Putamen (tissue), 1 donor: ENCODE data around the gene RARG.
"Not testable (repeated sequence)": the region's sequence is repeated elsewhere in the genome, so short reads cannot be mapped to it uniquely, and the experiment has no call there.

Source experiments
- DNase-seq: peaks from one replicate; pipeline ENCODE4 v3.0.0-alpha.2; 2016; ENCODE audit warnings: low spot score

The RARG gene

GRCh38 chr12:53190108-53190729 is 41.8 kb downstream of the RARG start:
- DNase-seq, result no peak

- DNase-seq, result no peak
These were observed 44.7 kb downstream of the RARG start for GRCh38 chr12:53187145-53187899.

GRCh38 chr12:53186745-53187144 is 45.3 kb downstream of the RARG start:
- no peak for DNase-seq

GRCh38 chr12:53185582-53186153 is 46.3 kb downstream of the RARG start:
- DNase-seq, result no peak

GRCh38 chr12:53184828-53185227 is 47.2 kb downstream of the RARG start:
- DNase-seq, result no peak

- DNase-seq, result no peak
These were observed 49.1 kb downstream of the RARG start for GRCh38 chr12:53182903-53183302.

- DNase-seq, result no peak
These were observed 50.1 kb downstream of the RARG start for GRCh38 chr12:53181935-53182334.

GRCh38 chr12:53180931-53181645 is 50.9 kb downstream of the RARG start:
- no peak for DNase-seq

- DNase-seq, result peak; percentile 99
These were observed 51.6 kb downstream of the RARG start, which contains the start of the genes CSAD and ZNF740 for GRCh38 chr12:53180220-53180930. Gene CSAD, minus strand, starts transcription at chr12:53180925. Its CDS starts 7,455 bp downstream, at chr12:53173470. Gene ZNF740, plus strand, starts transcription at chr12:53180722. Its CDS starts 1,262 bp downstream, at chr12:53181984.

GRCh38 chr12:53179687-53180219 is 52.3 kb downstream of the RARG start:
- no peak for DNase-seq

GRCh38 chr12:53178803-53179202 is 53.2 kb downstream of the RARG start:
- not testable (repeated sequence) for DNase-seq

- DNase-seq, result not testable (repeated sequence)
These were observed 54.6 kb downstream of the RARG start for GRCh38 chr12:53177447-53177846.

GRCh38 chr12:53176750-53177149 is 55.3 kb downstream of the RARG start:
- no peak for DNase-seq

GRCh38 chr12:53174881-53175491 is 57.0 kb downstream of the RARG start:
- DNase-seq, result no peak

- DNase-seq, result no peak
These were observed 58.8 kb downstream of the RARG start for GRCh38 chr12:53173085-53173715.

GRCh38 chr12:53172352-53172751 is 59.7 kb downstream of the RARG start:
- no peak for DNase-seq

GRCh38 chr12:53171725-53172329 is 60.2 kb downstream of the RARG start:
- DNase-seq, result no peak

GRCh38 chr12:53170876-53171724 is 60.9 kb downstream of the RARG start:
- no peak for DNase-seq

- no peak for DNase-seq
These were observed 61.8 kb downstream of the RARG start for GRCh38 chr12:53170215-53170614.
